Measurements from ENCODE around the gene CACNB4.
A peak's percentile ranks its signal among the peaks of the same experiment; 100 is the strongest.

CACNB4 gene

GRCh38 chr2:151905963-151906632 is 192.7 kb downstream of the CACNB4 start:
- no peak overlapping the region for H3K4me3 ChIP-seq (replicated peaks; ENCODE audit: insufficient read depth, low read length)
- TF ChIP-seq GABPA (IDR thresholded peaks at IDR 0.05; ENCODE audit: low read depth) = no peak
- no peak for TF ChIP-seq CTCF (IDR thresholded peaks at IDR 0.05; ENCODE audit: insufficient read depth, low read length)
- TF ChIP-seq REST (IDR thresholded peaks at IDR 0.05; ENCODE audit: insufficient replicate concordance, low read depth) = no peak
- no peak for TF ChIP-seq SPI1 (IDR thresholded peaks at IDR 0.05; ENCODE audit: borderline replicate concordance, low read depth)
- TF ChIP-seq POLR2AphosphoS5 (IDR thresholded peaks at IDR 0.05; ENCODE audit: low read depth) = no peak
- DNase-seq (ENCODE audit: low read depth in 1 of 2, low spot score in 1 of 2) = no peak
- H3K27ac ChIP-seq (replicated peaks) = no peak overlapping the region
- H3K27me3 ChIP-seq (ENCODE audit: insufficient read depth, poor library complexity, severe bottlenecking) = no peaks in the 10 kb centered on the region

- Histone ChIP-seq H3K27ac (replicated peaks) (no peak overlapping the region), H3K27me3 (ENCODE audit: insufficient read depth, poor library complexity, severe bottlenecking) (no peaks in the 10 kb centered on the region), H3K4me3 (replicated peaks; ENCODE audit: insufficient read depth, low read length) (no peak overlapping the region)
- TF ChIP-seq SPI1 (IDR thresholded peaks at IDR 0.05; ENCODE audit: borderline replicate concordance, low read depth) (peak; percentile 66; the same call in 1 of the 2 replicates), CTCF (IDR thresholded peaks at IDR 0.05; ENCODE audit: insufficient read depth, low read length) (no peak), REST (IDR thresholded peaks at IDR 0.05; ENCODE audit: insufficient replicate concordance, low read depth) (no peak), GABPA (IDR thresholded peaks at IDR 0.05; ENCODE audit: low read depth) (no peak), POLR2AphosphoS5 (IDR thresholded peaks at IDR 0.05; ENCODE audit: low read depth) (no peak)
- peak in 1 of 2 experiments; percentile 48 for DNase-seq (ENCODE audit: low read depth in 1 of 2, low spot score in 1 of 2)
These were observed 194.0 kb downstream of the CACNB4 start for GRCh38 chr2:151904807-151905206.

GRCh38 chr2:151904021-151904420 is 194.8 kb downstream of the CACNB4 start:
- no peaks in the 10 kb centered on the region for H3K27me3 ChIP-seq (ENCODE audit: insufficient read depth, poor library complexity, severe bottlenecking)

GRCh38 chr2:151902829-151903228 is 196.0 kb downstream of the CACNB4 start:
- no peak for TF ChIP-seq POLR2AphosphoS5 (IDR thresholded peaks at IDR 0.05; ENCODE audit: low read depth)
- TF ChIP-seq SPI1 (IDR thresholded peaks at IDR 0.05; ENCODE audit: borderline replicate concordance, low read depth) = no peak
- no peak for TF ChIP-seq CTCF (IDR thresholded peaks at IDR 0.05; ENCODE audit: insufficient read depth, low read length)
- no peak overlapping the region for H3K4me3 ChIP-seq (replicated peaks; ENCODE audit: insufficient read depth, low read length)

More at GRCh38 chr2:151904021-151904420, 194.8 kb downstream of the CACNB4 start:
- TF ChIP-seq SPI1 (IDR thresholded peaks at IDR 0.05; ENCODE audit: borderline replicate concordance, low read depth) = no peak
- no peak for TF ChIP-seq GABPA (IDR thresholded peaks at IDR 0.05; ENCODE audit: low read depth)
- DNase-seq (ENCODE audit: low read depth in 1 of 2, low spot score in 1 of 2) = no peak
- H3K27ac ChIP-seq (replicated peaks) = no peak overlapping the region
- H3K4me3 ChIP-seq (replicated peaks; ENCODE audit: insufficient read depth, low read length) = no peak overlapping the region

More at GRCh38 chr2:151902829-151903228, 196.0 kb downstream of the CACNB4 start:
- DNase-seq (ENCODE audit: low read depth in 1 of 2, low spot score in 1 of 2) = no peak
- no peaks in the 10 kb centered on the region for H3K27me3 ChIP-seq (ENCODE audit: insufficient read depth, poor library complexity, severe bottlenecking)
- H3K27ac ChIP-seq (replicated peaks) = no peak overlapping the region
